ENCODE results near the gene LAMB1. TPM values are rescaled to one million over a fixed set of nuclear protein-coding genes. Genes with fewer than 3 reads are reported as not detected.

Gene LAMB1
- total and polyA plus RNA-seq, 2 of the 13 experiments (the other 11 are each of a cell fraction or from before 2014, with no cell fraction given) = 109 to 124 TPM

DNA sequence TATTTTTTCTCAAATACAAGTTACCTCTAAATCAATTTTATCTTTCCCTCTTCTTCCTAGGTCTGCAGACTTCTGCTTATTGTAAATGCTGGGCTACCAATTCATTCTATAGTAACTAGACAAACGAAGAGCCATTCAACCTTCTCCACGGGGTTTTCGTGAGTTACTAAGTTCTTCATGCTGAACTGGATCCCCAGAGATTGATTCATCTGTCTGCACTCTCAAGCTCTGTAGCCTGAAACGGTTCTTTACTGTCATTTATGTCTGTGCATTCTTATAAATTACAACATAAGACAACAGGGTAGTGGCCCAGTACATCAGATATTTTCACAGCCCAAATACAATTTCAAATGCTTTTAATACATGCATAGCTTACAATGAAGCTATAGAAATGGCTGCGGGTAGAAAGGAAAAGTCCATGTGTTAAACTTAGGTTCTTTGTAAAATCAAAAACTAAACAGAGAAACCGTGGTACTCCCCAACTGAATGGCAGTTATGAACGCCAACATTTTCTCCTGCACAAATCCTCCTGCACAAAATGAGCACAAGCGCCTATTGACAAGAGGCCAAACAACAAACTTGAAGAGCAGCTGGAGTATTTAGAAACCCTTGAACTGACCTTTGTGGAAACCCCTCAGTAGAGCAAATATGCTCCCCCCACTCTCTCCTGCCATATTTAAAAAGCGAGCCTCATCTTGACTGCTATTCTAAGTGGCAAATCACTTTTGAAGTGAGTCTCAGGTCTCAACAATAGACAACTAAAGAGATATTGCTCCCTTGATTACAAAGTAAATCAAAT lies 20.7 kb downstream of the LAMB1 start:
- 92% methylated on average over 9 of the region's 9 CpGs for WGBS (ENCODE audit: low lambda C conversion rate)
- ATAC-seq = no peak
- ChIA-PET CTCF (ENCODE audit: low intra/inter-chr PET ratio, low total read pairs) (no interaction called here), POLR2A (interaction anchor here (1.3 kb wide), 1 partner anchor 33 kb away, joined by 3 read pairs; no protein-coding TSS in a partner anchor)
- no peaks in the 10 kb centered on the region for H3K9me3 ChIP-seq (ENCODE audit: low read length)
- H3K4me3 ChIP-seq (replicated peaks in 1 of 3; ENCODE audit: insufficient read depth in 1 of 3, low read depth in 2 of 3, low read length in 3 of 3) = no peak overlapping the region
- in situ Hi-C loops (cut with HindIII; ENCODE audit: extremely low pct_ligation_motif_present, low pct_unique_long_range_greater_than_20kb) (no loop called here), intact Hi-C loops (cut with micrococcal nuclease; ENCODE audit: unreplicated experiment) (no loop called here)
- TF ChIP-seq, protein P1, sequence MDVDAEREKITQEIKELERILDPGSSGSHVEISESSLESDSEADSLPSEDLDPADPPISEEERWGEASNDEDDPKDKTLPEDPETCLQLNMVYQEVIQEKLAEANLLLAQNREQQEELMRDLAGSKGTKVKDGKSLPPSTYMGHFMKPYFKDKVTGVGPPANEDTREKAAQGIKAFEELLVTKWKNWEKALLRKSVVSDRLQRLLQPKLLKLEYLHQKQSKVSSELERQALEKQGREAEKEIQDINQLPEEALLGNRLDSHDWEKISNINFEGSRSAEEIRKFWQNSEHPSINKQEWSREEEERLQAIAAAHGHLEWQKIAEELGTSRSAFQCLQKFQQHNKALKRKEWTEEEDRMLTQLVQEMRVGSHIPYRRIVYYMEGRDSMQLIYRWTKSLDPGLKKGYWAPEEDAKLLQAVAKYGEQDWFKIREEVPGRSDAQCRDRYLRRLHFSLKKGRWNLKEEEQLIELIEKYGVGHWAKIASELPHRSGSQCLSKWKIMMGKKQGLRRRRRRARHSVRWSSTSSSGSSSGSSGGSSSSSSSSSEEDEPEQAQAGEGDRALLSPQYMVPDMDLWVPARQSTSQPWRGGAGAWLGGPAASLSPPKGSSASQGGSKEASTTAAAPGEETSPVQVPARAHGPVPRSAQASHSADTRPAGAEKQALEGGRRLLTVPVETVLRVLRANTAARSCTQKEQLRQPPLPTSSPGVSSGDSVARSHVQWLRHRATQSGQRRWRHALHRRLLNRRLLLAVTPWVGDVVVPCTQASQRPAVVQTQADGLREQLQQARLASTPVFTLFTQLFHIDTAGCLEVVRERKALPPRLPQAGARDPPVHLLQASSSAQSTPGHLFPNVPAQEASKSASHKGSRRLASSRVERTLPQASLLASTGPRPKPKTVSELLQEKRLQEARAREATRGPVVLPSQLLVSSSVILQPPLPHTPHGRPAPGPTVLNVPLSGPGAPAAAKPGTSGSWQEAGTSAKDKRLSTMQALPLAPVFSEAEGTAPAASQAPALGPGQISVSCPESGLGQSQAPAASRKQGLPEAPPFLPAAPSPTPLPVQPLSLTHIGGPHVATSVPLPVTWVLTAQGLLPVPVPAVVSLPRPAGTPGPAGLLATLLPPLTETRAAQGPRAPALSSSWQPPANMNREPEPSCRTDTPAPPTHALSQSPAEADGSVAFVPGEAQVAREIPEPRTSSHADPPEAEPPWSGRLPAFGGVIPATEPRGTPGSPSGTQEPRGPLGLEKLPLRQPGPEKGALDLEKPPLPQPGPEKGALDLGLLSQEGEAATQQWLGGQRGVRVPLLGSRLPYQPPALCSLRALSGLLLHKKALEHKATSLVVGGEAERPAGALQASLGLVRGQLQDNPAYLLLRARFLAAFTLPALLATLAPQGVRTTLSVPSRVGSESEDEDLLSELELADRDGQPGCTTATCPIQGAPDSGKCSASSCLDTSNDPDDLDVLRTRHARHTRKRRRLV (CRISPR knock-in tag; IDR thresholded peaks at IDR 0.05) = no peak
- TF ChIP-seq CEBPG (CRISPR knock-in tag; IDR thresholded peaks at IDR 0.05) (no peak), TAF1 (CRISPR knock-in tag; IDR thresholded peaks at IDR 0.05) (no peak), ZGPAT (CRISPR knock-in tag; IDR thresholded peaks at IDR 0.05) (no peak), ZNF660 (CRISPR knock-in tag; IDR thresholded peaks at IDR 0.05; ENCODE audit: borderline replicate concordance, low read depth) (no peak), HOXA5 (CRISPR knock-in tag; IDR thresholded peaks at IDR 0.05) (no peak), SRSF9 (IDR thresholded peaks at IDR 0.05; ENCODE audit: borderline replicate concordance, insufficient read depth, low read depth, low read length, poor library complexity, severe bottlenecking) (no peak), RCOR2 (CRISPR knock-in tag; IDR thresholded peaks at IDR 0.05) (no peak), SOX6 (IDR thresholded peaks at IDR 0.05) (no peak), SOX6 (CRISPR knock-in tag; IDR thresholded peaks at IDR 0.05) (no peak), SNAPC5 (CRISPR knock-in tag; IDR thresholded peaks at IDR 0.05; ENCODE audit: borderline replicate concordance) (no peak), ZNF780A (CRISPR knock-in tag; IDR thresholded peaks at IDR 0.05) (no peak), ATM (IDR thresholded peaks at IDR 0.05; ENCODE audit: borderline replicate concordance) (no peak)
- TF ChIP-seq, protein P2, sequence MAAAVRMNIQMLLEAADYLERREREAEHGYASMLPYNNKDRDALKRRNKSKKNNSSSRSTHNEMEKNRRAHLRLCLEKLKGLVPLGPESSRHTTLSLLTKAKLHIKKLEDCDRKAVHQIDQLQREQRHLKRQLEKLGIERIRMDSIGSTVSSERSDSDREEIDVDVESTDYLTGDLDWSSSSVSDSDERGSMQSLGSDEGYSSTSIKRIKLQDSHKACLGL (CRISPR knock-in tag; IDR thresholded peaks at IDR 0.05) = no peak
- no peak overlapping the region for H3K4me2 ChIP-seq (ENCODE audit: low read depth, low read length)
- BruUV-seq (replicated peaks) = no TSS peak
- no peaks in the 10 kb centered on the region for H4K20me1 ChIP-seq (ENCODE audit: insufficient read depth, low read length)
- no peak overlapping the region for H3K9ac ChIP-seq (ENCODE audit: insufficient read depth, low read depth, low read length)
- FAIRE-seq = no peak
- H2AFZ ChIP-seq (ENCODE audit: low read length) = no peak overlapping the region
- H3K4me1 ChIP-seq (ENCODE audit: insufficient read depth, low read length) = peaks cover 4% of the 10 kb centered on the region; the same call in 1 of the 2 replicates
- DNase-seq (ENCODE audit: low spot score) = no peak
- H3K27ac ChIP-seq (ENCODE audit: extremely low read length, insufficient read depth, low read length) = no peak overlapping the region
- H3K79me2 ChIP-seq (ENCODE audit: insufficient read depth, low read length) = no peaks in the 10 kb centered on the region
- peaks cover 20 to 75% of the 10 kb centered on the region in 2 experiments for H3K36me3 ChIP-seq (replicated peaks in 1 of 2; ENCODE audit: control insufficient read depth in 1 of 2, insufficient read depth in 2 of 2, low read length in 2 of 2)
- H3K27me3 ChIP-seq (ENCODE audit: control insufficient read depth in 1 of 2, insufficient read depth in 2 of 2, low read length in 2 of 2) = no peaks in the 10 kb centered on the region

Data from HepG2 (cell line).